ENCODE results near the gene ZNRF4.

The ZNRF4 gene

GRCh38 chr19:5494773-5495172 lies 39.6 kb downstream of the ZNRF4 start:
- H3K9me3 Mint-ChIP-seq: peaks cover 3% of the 10 kb centered on the region
- H3K4me1 Mint-ChIP-seq: no peaks in the 10 kb centered on the region
- H3K4me3 Mint-ChIP-seq: no peak overlapping the region
- CTCF ChIA-PET: no interaction called here
- no peak for DNase-seq
- no peak overlapping the region for H3K27ac Mint-ChIP-seq
- no peaks in the 10 kb centered on the region for H3K36me3 Mint-ChIP-seq
- H3K27me3 Mint-ChIP-seq: peaks cover 66% of the 10 kb centered on the region

- Mint-ChIP-seq H3K36me3 (no peaks in the 10 kb centered on the region), H3K27ac (no peak overlapping the region), H3K27me3 (peaks cover 58% of the 10 kb centered on the region), H3K4me1 (no peaks in the 10 kb centered on the region), H3K4me3 (no peak overlapping the region), H3K9me3 (peaks cover 3% of the 10 kb centered on the region)
- DNase-seq: no peak
- CTCF ChIA-PET: no interaction called here
Measured at GRCh38 chr19:5495792-5496191, 40.6 kb downstream of the ZNRF4 start.

- Mint-ChIP-seq H3K4me3 (no peak overlapping the region), H3K27ac (no peak overlapping the region), H3K27me3 (peaks cover 47% of the 10 kb centered on the region), H3K9me3 (peaks cover 13% of the 10 kb centered on the region), H3K4me1 (no peaks in the 10 kb centered on the region), H3K36me3 (no peaks in the 10 kb centered on the region)
- CTCF ChIA-PET: no interaction called here
- no peak for DNase-seq
Measured at GRCh38 chr19:5497297-5497696, 42.1 kb downstream of the ZNRF4 start.

GRCh38 chr19:5498830-5499550 lies 43.8 kb downstream of the ZNRF4 start:
- CTCF ChIA-PET: no interaction called here
- Mint-ChIP-seq H3K4me1 (no peaks in the 10 kb centered on the region), H3K27me3 (peaks cover 32% of the 10 kb centered on the region), H3K36me3 (no peaks in the 10 kb centered on the region), H3K4me3 (no peak overlapping the region), H3K9me3 (peaks cover 21% of the 10 kb centered on the region), H3K27ac (no peak overlapping the region)
- DNase-seq: no peak

- peaks cover 16% of the 10 kb centered on the region for H3K27me3 Mint-ChIP-seq
- no peak overlapping the region for H3K4me3 Mint-ChIP-seq
- peaks cover 28% of the 10 kb centered on the region for H3K9me3 Mint-ChIP-seq
- DNase-seq: no peak
- no peak overlapping the region for H3K27ac Mint-ChIP-seq
- H3K36me3 Mint-ChIP-seq: no peaks in the 10 kb centered on the region
- CTCF ChIA-PET: no interaction called here
- no peaks in the 10 kb centered on the region for H3K4me1 Mint-ChIP-seq
Measured at GRCh38 chr19:5501907-5502306, 46.7 kb downstream of the ZNRF4 start.

- Mint-ChIP-seq H3K9me3 (peaks cover 28% of the 10 kb centered on the region), H3K27me3 (peaks cover 12% of the 10 kb centered on the region), H3K27ac (no peak overlapping the region), H3K4me3 (no peak overlapping the region), H3K4me1 (no peaks in the 10 kb centered on the region), H3K36me3 (no peaks in the 10 kb centered on the region)
- CTCF ChIA-PET: no interaction called here
- no peak for DNase-seq
Measured at GRCh38 chr19:5503598-5503997, 48.4 kb downstream of the ZNRF4 start.

- Mint-ChIP-seq H3K9me3 (peaks cover 28% of the 10 kb centered on the region), H3K4me3 (no peak overlapping the region), H3K27ac (peak overlapping the region; percentile 49), H3K27me3 (peaks cover 11% of the 10 kb centered on the region), H3K4me1 (no peaks in the 10 kb centered on the region), H3K36me3 (no peaks in the 10 kb centered on the region)
- no peak for DNase-seq
- CTCF ChIA-PET: interaction anchor here (0.6 kb wide), 1 partner anchor 31 kb away, joined by 3 read pairs; no protein-coding TSS in a partner anchor
Measured at GRCh38 chr19:5504114-5504513, 48.9 kb downstream of the ZNRF4 start.
